Calu3 (cell line): ENCODE data around the gene QPRT. TPM values are rescaled to one million over a fixed set of nuclear protein-coding genes. Genes with fewer than 3 reads are reported as not detected.
A peak's percentile ranks its signal among the peaks of the same experiment; 100 is the strongest.
"Not testable (repeated sequence)": the region's sequence is repeated elsewhere in the genome, so short reads cannot be mapped to it uniquely, and the experiment has no call there.

Experiments used
- BruUV-seq: library from RNA; stranded (reverse); fragments of 400-500 nt; replicated peaks from 2 replicates; lab custom pipeline; 2021; lab: Mats Ljungman, UMichigan
- CTCF ChIA-PET: fragments of 300-600 bp; sonication (Branson Sonifier 250); formaldehyde crosslinking; loops from one replicate; lab custom pipeline; 2022; ENCODE audit warnings: antibody characterized with exemption; lab: Charles Lee
- DNase-seq: peaks from one replicate; pipeline ENCODE4 v3.0.0; 2022
- H3K27ac Mint-ChIP-seq: one replicate; pipeline ENCODE4 v1.8.0; 2022; ENCODE audit warnings: mixed read lengths; ENCODE audit not compliant: unreplicated experiment
- H3K27me3 Mint-ChIP-seq: one replicate; pipeline ENCODE4 v1.8.0; 2022; ENCODE audit warnings: mixed read lengths; ENCODE audit not compliant: unreplicated experiment
- H3K36me3 Mint-ChIP-seq: one replicate; pipeline ENCODE4 v1.8.0; 2022; ENCODE audit warnings: mild to moderate bottlenecking, moderate library complexity, mixed read lengths; ENCODE audit not compliant: insufficient read depth, unreplicated experiment
- H3K4me1 Mint-ChIP-seq: one replicate; pipeline ENCODE4 v1.8.0; 2022; ENCODE audit warnings: mild to moderate bottlenecking, low read depth, mixed read lengths; ENCODE audit not compliant: unreplicated experiment
- H3K4me3 Mint-ChIP-seq: one replicate; pipeline ENCODE4 v1.8.0; 2022; ENCODE audit warnings: mild to moderate bottlenecking, low read depth, moderate library complexity, mixed read lengths; ENCODE audit not compliant: unreplicated experiment
- H3K9me3 Mint-ChIP-seq: one replicate; pipeline ENCODE4 v1.8.0; 2022; ENCODE audit warnings: low read depth, mixed read lengths; ENCODE audit not compliant: unreplicated experiment
- CTCF ChIP-seq: fragments of 200-600 bp; IDR thresholded peaks from one replicate; pipeline ENCODE4 v1.8.0; 2022; ENCODE audit warnings: antibody characterized with exemption; ENCODE audit not compliant: unreplicated experiment
- intact Hi-C: fragments of 100-400 bp; cut with micrococcal nuclease; formaldehyde crosslinking; loops from one replicate; pipeline ENCODE4 v1.10.0; 2022; ENCODE audit not compliant: unreplicated experiment
- total RNA-seq: library from RNA; stranded (reverse); gene quantifications from 2 replicates; pipeline ENCODE4 v1.2.3, GENCODE V29; 2022

Gene QPRT
- total RNA-seq, 1 experiment from 2014 or later: 4.6 TPM

- Mint-ChIP-seq H3K36me3 (no peaks in the 10 kb centered on the region), H3K4me1 (peaks cover 13% of the 10 kb centered on the region), H3K27ac (no peak overlapping the region), H3K9me3 (no peaks in the 10 kb centered on the region), H3K27me3 (peaks cover 23% of the 10 kb centered on the region), H3K4me3 (no peak overlapping the region)
- DNase-seq: no peak
- intact Hi-C loops: no loop called here
- BruUV-seq: no TSS peak
- TF ChIP-seq CTCF: no peak
- CTCF ChIA-PET: interaction anchor here (0.6 kb wide), 1 partner anchor 51 kb away, joined by 3 read pairs; no protein-coding TSS in a partner anchor
These were observed 57.1 kb downstream of the QPRT start for GRCh38 chr16:29736112-29736511.

GRCh38 chr16:29736764-29737163, 57.8 kb downstream of the QPRT start:
- Mint-ChIP-seq H3K27ac (no peak overlapping the region), H3K9me3 (no peaks in the 10 kb centered on the region), H3K27me3 (peaks cover 23% of the 10 kb centered on the region), H3K4me1 (peaks cover 13% of the 10 kb centered on the region), H3K36me3 (no peaks in the 10 kb centered on the region), H3K4me3 (no peak overlapping the region)
- intact Hi-C loops: no loop called here
- BruUV-seq: no TSS peak
- CTCF ChIA-PET: no interaction called here
- no peak for DNase-seq
- TF ChIP-seq CTCF: no peak

DNA sequence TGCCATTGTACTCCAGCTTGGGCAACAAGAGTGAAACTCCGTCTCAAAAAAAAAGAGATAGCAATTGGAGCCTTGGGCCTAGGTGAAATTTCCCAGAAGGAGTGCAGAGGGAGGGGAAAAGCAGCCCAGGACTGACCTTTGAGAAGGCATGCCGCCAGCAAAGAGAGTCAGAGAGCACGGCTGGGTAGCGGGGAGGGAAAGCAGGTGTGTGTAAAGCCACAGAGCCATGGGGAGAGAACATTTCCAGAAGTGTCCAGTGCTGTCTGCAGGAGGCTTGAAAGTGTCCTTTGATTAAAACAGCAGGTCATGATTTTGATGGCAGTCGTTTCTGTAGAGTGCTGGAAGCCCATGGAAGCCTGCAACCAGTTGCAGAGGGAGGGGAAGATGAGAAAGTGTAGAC, 58.7 kb downstream of the QPRT start:
- H3K27ac Mint-ChIP-seq: no peak overlapping the region
- CTCF ChIA-PET: no interaction called here
- no peaks in the 10 kb centered on the region for H3K36me3 Mint-ChIP-seq
- no peak for DNase-seq
- peaks cover 13% of the 10 kb centered on the region for H3K4me1 Mint-ChIP-seq
- H3K27me3 Mint-ChIP-seq: peaks cover 23% of the 10 kb centered on the region
- H3K9me3 Mint-ChIP-seq: no peaks in the 10 kb centered on the region
- intact Hi-C loops: no loop called here
- TF ChIP-seq CTCF: no peak
- H3K4me3 Mint-ChIP-seq: no peak overlapping the region
- BruUV-seq: no TSS peak

DNA sequence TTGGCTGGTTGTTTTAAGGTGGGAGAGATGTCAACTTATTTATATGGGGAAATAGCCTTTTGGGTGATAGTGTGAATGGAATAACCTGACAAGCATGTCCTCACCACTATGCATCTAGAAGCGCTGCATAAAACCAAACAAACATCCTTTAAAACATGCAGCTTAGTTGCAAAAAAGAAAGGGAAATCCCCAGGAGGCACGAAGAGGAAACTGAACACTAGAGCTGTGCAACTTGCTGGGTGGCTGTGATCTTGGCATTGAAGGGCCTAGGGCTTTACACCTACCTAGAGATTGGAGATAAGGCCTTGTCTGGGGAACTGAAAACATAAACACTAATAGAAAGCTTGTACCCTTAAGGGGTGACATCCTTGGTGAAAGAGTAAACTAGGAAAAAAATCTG, 59.5 kb downstream of the QPRT start:
- no peaks in the 10 kb centered on the region for H3K9me3 Mint-ChIP-seq
- H3K4me1 Mint-ChIP-seq: peaks cover 13% of the 10 kb centered on the region
- H3K36me3 Mint-ChIP-seq: no peaks in the 10 kb centered on the region
- CTCF ChIA-PET: interaction anchor here (0.7 to 1.1 kb wide), 4 partner anchors 16 to 1477 kb away, joined by 3 to 4 read pairs (median 4); no protein-coding TSS in a partner anchor
- H3K27me3 Mint-ChIP-seq: peaks cover 23% of the 10 kb centered on the region
- no peak for TF ChIP-seq CTCF
- intact Hi-C loops: no loop called here
- BruUV-seq: no TSS peak
- H3K4me3 Mint-ChIP-seq: no peak overlapping the region
- H3K27ac Mint-ChIP-seq: no peak overlapping the region
- DNase-seq: peak; percentile 38

GRCh38 chr16:29739927-29740629, 61.1 kb downstream of the QPRT start:
- DNase-seq, BruUV-seq, intact Hi-C loops, H3K9me3 Mint-ChIP-seq, H3K27ac Mint-ChIP-seq, CTCF ChIA-PET, H3K36me3 Mint-ChIP-seq, H3K4me3 Mint-ChIP-seq: not testable (repeated sequence)
- H3K4me1 Mint-ChIP-seq: peaks cover 13% of the 10 kb centered on the region
- H3K27me3 Mint-ChIP-seq: peaks cover 14% of the 10 kb centered on the region

DNA sequence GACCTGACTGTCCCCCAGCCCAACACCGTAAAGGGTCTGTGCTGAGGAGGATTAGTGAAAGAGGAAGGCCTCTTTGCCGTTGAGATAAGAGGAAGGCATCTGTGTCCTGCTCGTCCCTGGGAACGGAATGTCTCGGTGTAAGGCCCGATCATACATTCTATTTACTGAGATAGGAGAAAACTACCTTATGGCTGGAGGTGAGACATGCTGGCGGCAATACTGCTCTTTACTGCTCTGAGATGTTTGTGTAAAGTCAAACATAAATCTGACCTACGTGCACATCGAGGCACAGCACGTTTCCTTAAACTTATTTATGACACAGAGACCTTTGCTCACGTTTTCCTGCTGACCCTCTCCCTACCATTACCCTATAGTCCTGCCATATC, 61.6 kb downstream of the QPRT start:
- DNase-seq, H3K4me3 Mint-ChIP-seq, H3K27me3 Mint-ChIP-seq, H3K36me3 Mint-ChIP-seq, BruUV-seq, H3K9me3 Mint-ChIP-seq, CTCF ChIA-PET, intact Hi-C loops, H3K27ac Mint-ChIP-seq: not testable (repeated sequence)
- peaks cover 13% of the 10 kb centered on the region for H3K4me1 Mint-ChIP-seq
